Activated CD4-positive, alpha-beta T cell treated with anti-CD3 and anti-CD28 coated beads, Interleukin-2, amount 50 U/mL, for 4 hours (primary cell): ENCODE results near the gene RNASE13.
"Not testable (repeated sequence)": the region's sequence is repeated elsewhere in the genome, so short reads cannot be mapped to it uniquely, and the experiment has no call there.

ENCODE experiments used
- DNase-seq, 2 experiments: peaks; one replicate each; pipeline ENCODE4 v3.0.0-alpha.2; 2020

The RNASE13 gene

DNA sequence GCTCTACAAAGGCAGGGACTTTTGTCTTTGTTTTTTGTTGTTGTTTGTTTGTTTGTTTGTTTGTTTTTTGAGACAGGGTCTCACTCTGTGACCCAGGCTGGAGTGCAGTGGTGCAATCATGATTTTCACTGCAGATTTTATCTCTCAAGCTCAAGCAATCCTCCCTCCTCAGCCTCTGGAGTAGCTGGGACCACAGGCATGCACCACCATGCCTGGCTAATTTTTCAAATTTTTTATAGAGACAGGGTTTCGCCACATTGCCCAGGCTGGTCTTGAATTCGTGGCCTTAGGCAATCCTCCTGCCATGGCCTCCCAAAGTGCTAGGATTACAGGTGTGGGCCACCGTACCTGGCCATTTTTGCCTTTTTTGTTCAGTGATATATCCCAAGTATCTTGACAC is 6.3 kb upstream of the RNASE13 start:
- DNase-seq = not testable (repeated sequence)

DNA sequence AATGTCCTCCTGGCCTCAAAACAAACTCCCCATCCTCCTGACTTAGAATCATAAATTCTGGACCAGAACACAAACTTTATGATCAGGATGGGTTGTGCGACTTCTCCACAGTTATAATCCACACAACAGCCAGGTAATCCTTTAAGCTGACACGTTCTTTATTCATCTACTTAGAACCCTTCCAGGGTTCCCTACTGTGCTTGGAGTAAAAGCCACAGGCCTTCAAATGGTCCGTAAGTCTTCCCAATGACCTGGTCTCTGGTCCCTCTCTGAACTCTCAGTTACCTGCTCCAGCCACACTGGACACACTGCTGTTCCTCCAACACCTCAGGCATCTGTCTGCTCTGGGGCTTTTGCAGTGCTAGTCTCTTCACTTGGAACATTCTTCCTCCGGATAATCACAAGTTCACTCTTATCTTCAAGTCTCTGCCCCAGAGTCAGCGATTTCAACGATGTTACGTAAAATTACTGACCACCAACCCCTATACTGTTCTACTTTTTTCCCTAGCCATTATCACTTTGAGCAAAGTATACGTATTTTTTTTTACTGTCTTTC is 5.8 kb upstream of the RNASE13 start:
- DNase-seq = no peak

DNA sequence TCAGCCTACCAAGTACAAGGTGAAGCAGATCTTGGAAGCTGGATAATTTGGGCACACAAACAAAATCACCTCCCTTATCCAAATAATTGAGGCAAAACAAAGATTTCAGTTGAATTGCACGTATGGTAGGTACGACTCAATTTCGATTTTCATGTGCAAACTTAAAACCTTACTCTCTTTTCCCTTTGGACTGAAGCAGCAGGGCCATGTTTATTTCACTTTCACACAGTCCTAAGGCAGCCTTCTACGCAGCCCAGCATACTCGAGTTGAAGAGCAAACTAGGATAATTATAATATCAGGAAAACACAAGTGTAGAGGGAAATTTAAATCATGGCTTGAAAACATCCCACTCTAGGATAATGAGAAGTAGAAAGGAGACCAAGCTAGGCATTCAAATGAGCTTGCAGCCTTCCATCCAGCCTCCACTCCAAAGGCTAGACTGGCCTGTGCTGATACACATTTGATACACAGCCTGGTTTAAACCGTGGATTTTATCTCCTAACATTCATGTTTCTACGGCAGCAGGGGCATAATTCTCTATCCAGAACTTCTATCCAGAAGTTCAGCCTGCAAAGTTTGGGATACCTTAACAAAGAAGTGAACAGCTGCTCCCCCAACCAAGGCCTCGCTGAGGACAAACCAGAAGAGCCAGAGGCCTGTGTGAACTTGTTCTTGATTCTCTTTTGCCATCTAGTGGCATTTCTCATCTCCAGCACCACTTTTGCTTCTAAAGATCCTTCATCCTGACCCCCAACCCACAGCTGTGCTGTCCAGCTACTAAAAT is 5.2 kb upstream of the RNASE13 start:
- DNase-seq = no peak

GRCh38 chr14:21038441-21039422 is 4.1 kb upstream of the RNASE13 start:
- DNase-seq = no peak

DNA sequence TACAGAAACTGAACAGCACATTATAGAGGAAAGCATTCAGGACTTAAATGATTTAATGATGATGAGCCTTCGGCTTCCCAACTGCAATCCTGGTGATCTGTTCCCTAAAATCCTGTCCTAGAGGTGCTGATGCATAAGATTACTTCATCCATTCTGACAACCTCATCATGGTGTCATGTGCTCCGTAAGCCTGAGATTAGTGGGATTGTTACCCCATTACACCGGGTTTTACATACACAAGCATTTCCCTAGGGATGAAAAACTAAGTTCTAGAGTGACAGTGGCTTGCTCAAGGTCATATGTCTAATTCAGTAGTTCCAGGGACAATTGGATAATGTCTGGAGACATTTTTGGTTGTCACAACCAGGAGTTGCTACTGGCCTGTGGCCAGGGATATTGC is 2.5 kb upstream of the RNASE13 start:
- no peak for DNase-seq

- DNase-seq = no peak
These were observed 2.1 kb upstream of the RNASE13 start for GRCh38 chr14:21036751-21037150.

DNA sequence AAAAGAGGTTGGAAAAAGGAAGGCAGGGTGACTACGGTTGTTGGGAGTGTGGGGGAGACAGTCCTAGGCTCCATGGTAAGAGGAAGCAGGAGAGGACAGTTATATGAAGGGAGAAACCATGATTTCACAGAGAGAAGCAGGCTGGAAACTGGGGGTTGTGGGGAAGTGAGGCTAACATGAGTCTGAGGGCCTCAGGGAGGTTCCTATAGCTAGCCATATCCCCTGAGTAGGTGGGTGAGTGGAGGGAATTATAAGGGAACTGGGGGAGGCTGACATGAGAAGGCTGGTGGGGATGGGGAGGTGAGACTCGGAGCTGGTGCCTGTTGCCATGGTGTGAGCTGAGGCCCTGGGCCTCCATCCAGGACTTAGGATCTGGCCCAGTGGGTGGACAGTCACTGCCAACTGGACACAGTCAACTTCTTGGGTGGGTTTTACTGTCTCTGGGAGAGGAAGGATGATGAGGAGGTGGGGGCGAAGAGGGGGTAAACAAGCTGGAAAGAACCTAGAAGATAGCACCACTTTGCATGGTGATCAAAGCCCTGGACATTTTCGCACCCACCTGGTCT is 1.4 kb downstream of the RNASE13 start:
- DNase-seq = no peak

GRCh38 chr14:21032326-21033132 is 2.1 kb downstream of the RNASE13 start:
- DNase-seq = no peak

DNA sequence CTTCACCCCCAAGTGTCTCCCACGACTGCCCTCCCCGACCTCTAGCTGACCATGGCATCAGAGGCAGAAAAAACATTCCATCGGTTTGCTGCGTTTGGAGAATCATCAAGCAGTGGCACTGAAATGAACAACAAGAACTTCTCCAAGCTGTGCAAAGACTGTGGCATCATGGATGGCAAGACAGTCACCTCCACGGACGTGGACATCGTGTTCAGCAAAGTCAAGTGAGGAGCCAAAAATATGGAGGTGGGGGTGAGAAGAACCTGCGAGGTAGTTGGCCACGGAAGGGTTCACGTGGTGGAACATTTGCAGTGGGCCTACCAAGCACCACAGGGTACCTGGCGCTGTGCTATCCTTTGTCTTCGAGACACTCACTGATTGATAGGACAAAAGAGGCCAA is 4.1 kb downstream of the RNASE13 start:
- no peak for DNase-seq

- DNase-seq = no peak
These were observed 4.7 kb downstream of the RNASE13 start, which contains the start of gene TPPP2 for GRCh38 chr14:21029917-21030316. Gene TPPP2 (plus strand): TSS chr14:21030217. CDS start chr14:21030582, 365 bp downstream.

- no peak for DNase-seq
These were observed 7.7 kb downstream of the RNASE13 start for GRCh38 chr14:21026988-21027315.

DNA sequence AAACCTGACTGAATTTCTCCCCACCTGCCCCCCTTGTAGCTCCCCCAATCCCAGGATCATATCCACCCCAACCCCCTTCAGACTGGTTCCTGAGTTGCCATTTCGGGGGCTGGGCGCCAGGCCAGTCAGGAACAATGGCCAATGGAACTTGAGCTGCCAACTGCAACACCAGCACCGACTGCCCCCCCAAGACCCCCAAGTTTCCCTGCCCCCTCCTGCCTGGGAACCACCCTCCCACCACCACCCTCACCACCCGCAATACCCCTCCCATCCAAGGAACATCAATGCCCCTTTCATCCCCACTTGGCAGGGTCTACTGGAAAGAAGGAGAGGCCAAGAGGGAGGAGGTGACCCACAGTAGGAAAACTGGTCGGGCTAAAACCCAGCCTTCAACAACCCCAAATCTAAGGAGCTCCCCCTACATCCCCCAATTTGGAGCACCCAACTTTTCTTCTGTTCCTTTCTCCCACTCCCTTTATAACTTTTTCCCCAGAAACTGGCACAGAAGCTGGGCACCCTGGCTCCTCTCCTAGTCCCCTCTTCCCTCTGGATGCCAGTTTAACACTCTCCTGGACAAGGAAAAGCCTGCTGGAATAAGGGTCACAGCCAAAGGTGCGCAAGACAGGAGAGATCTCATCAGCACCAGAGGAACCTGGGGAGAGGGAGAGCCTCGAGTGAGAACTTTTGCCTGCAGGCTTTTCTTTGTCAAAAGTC is 8.2 kb downstream of the RNASE13 start:
- DNase-seq = no peak

DNA sequence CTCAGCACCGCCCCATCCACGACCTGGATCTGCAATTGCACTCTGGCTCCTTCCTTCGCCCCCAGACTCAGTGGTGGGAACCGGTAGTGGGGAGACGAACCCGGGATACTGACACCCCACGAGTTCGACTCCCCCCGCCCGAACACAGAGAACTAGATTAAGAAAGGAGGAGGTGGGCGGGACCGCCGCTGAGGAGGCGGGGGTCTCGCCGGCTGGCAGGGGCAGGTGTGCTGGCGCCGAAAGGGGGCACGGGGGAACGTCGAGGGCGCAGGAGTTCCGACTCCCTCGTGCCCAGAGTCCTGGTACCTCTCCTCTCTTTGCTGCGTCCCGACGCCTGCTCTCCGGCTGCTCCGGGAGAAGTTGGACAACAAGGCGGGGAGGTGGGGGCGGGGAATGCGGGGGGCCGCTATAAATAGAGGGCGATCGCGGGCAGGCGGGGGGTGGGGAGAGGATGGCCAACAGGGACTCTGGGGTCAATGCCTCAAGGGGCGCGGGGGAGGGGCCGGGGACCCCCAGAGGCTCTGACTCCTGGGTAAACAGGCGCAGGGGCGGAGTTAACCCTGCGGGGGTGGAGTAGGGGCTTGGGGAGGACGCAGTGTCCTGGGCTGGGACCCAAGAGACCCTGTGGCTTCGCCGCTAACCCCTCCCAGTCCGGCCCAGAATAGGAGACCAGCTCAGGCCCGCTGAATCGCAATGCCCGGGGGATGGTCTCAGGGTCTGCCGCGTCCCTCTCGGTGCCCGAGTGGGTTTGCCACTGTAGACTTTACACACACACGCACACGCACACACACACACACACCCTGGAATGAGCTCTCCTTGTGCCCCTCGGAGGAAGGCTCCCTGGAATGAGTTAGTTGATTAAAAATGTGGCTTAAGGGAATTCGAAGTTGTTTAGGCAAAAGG is 9.0 kb downstream of the RNASE13 start:
- DNase-seq = no peak

- DNase-seq = peak; percentile 62 to 68
These were observed 9.8 kb downstream of the RNASE13 start, which contains the start of gene NDRG2 for GRCh38 chr14:21024585-21025370. Gene NDRG2 (minus strand): TSS chr14:21025061. CDS start chr14:21023315, 1,746 bp downstream.

- no peak for DNase-seq
These were observed 10.6 kb downstream of the RNASE13 start for GRCh38 chr14:21023817-21024584.

- DNase-seq = no peak
These were observed 11.4 kb downstream of the RNASE13 start for GRCh38 chr14:21023174-21023573.

GRCh38 chr14:21022686-21023085 is 11.9 kb downstream of the RNASE13 start:
- no peak for DNase-seq

- no peak for DNase-seq
These were observed 13.5 kb downstream of the RNASE13 start for GRCh38 chr14:21020977-21021545.
